Measurements from ENCODE around the gene PDZRN4.

GRCh38 chr12:41497409-41497808 is 309.3 kb downstream of the PDZRN4 start:
- no peak for TF ChIP-seq CTCF (IDR thresholded peaks at IDR 0.05)
- TF ChIP-seq POLR2A (IDR thresholded peaks at IDR 0.05): no peak
